Measurements from ENCODE around the gene PIMREG. TPM values are rescaled to one million over a fixed set of nuclear protein-coding genes. Genes with fewer than 3 reads are reported as not detected.
A peak's percentile ranks its signal among the peaks of the same experiment; 100 is the strongest.

Gene PIMREG
- 87.2 and 94.7 TPM in 2 replicates for total RNA-seq (2014; rRNA removed; shearing (Covaris generic))

GRCh38 chr17:6443692-6444570, at the start of gene PIMREG:
Gene PIMREG, plus strand, starts transcription at chr17:6444455. Its CDS starts 656 bp downstream, at chr17:6445111.
- H3K27ac ChIP-seq: peak within 1 kb of the TSS; percentile 91
- peaks cover 2% of the 10 kb centered on the region; the same call in 1 of the 2 replicates for H3K4me1 ChIP-seq
- H3K9me3 ChIP-seq (replicated peaks): no peaks in the 10 kb centered on the region
- H3K27me3 ChIP-seq: no peaks in the 10 kb centered on the region
- peaks cover 19% of the 10 kb centered on the region for H3K36me3 ChIP-seq
- peak; percentile 95 to 96 for DNase-seq
- peak within 1 kb of the TSS; percentile 86 for H3K4me3 ChIP-seq

- H3K9me3 ChIP-seq (replicated peaks): no peaks in the 10 kb centered on the region
- no peaks in the 10 kb centered on the region for H3K4me1 ChIP-seq
- no peak for DNase-seq
- H3K27ac ChIP-seq: no peak overlapping the region
- no peaks in the 10 kb centered on the region for H3K27me3 ChIP-seq
- no peaks in the 10 kb centered on the region for H3K36me3 ChIP-seq
- no peak overlapping the region for H3K4me3 ChIP-seq
These were observed 45.3 kb upstream of the PIMREG start for GRCh38 chr17:6398955-6399354.

GRCh38 chr17:6402258-6402657, 42.0 kb upstream of the PIMREG start:
- Histone ChIP-seq H3K9me3 (replicated peaks) (no peaks in the 10 kb centered on the region), H3K27ac (no peak overlapping the region), H3K4me1 (no peaks in the 10 kb centered on the region), H3K36me3 (no peaks in the 10 kb centered on the region), H3K27me3 (no peaks in the 10 kb centered on the region), H3K4me3 (no peak overlapping the region)
- DNase-seq: no peak

GRCh38 chr17:6408276-6408675, 36.0 kb upstream of the PIMREG start:
- Histone ChIP-seq H3K4me3 (no peak overlapping the region), H3K4me1 (peaks cover 9% of the 10 kb centered on the region), H3K9me3 (replicated peaks) (no peaks in the 10 kb centered on the region), H3K27ac (no peak overlapping the region), H3K27me3 (no peaks in the 10 kb centered on the region), H3K36me3 (no peaks in the 10 kb centered on the region)
- peak; percentile 40 to 76 for DNase-seq

GRCh38 chr17:6408735-6409134, 35.5 kb upstream of the PIMREG start:
- DNase-seq: peak in 1 of 2 experiments; percentile 21
- Histone ChIP-seq H3K27ac (no peak overlapping the region), H3K36me3 (no peaks in the 10 kb centered on the region), H3K27me3 (no peaks in the 10 kb centered on the region), H3K9me3 (replicated peaks) (no peaks in the 10 kb centered on the region), H3K4me3 (no peak overlapping the region), H3K4me1 (peaks cover 9% of the 10 kb centered on the region)

GRCh38 chr17:6413065-6413464, 31.2 kb upstream of the PIMREG start:
- H3K27me3 ChIP-seq: no peaks in the 10 kb centered on the region
- H3K4me3 ChIP-seq: no peak overlapping the region
- H3K27ac ChIP-seq: no peak overlapping the region
- peaks cover 7% of the 10 kb centered on the region for H3K4me1 ChIP-seq
- no peaks in the 10 kb centered on the region for H3K9me3 ChIP-seq (replicated peaks)
- no peaks in the 10 kb centered on the region for H3K36me3 ChIP-seq
- DNase-seq: peak in 1 of 2 experiments; percentile 65

- DNase-seq: no peak
- Histone ChIP-seq H3K27ac (no peak overlapping the region), H3K4me3 (no peak overlapping the region), H3K9me3 (replicated peaks) (no peaks in the 10 kb centered on the region), H3K36me3 (no peaks in the 10 kb centered on the region), H3K27me3 (no peaks in the 10 kb centered on the region), H3K4me1 (no peaks in the 10 kb centered on the region)
These were observed 28.6 kb upstream of the PIMREG start for GRCh38 chr17:6415616-6416015.

GRCh38 chr17:6420173-6420641, 24.0 kb upstream of the PIMREG start:
- DNase-seq: peak; percentile 27 to 36
- Histone ChIP-seq H3K36me3 (no peaks in the 10 kb centered on the region), H3K4me1 (no peaks in the 10 kb centered on the region), H3K9me3 (replicated peaks) (no peaks in the 10 kb centered on the region), H3K27ac (no peak overlapping the region), H3K4me3 (no peak overlapping the region), H3K27me3 (no peaks in the 10 kb centered on the region)

- DNase-seq: peak; percentile 68 to 84
- Histone ChIP-seq H3K4me3 (no peak overlapping the region), H3K4me1 (no peaks in the 10 kb centered on the region), H3K27ac (no peak overlapping the region), H3K27me3 (no peaks in the 10 kb centered on the region), H3K9me3 (replicated peaks) (no peaks in the 10 kb centered on the region), H3K36me3 (no peaks in the 10 kb centered on the region)
These were observed 22.3 kb upstream of the PIMREG start for GRCh38 chr17:6421700-6422604.

GRCh38 chr17:6422654-6423241, 21.5 kb upstream of the PIMREG start:
- no peak overlapping the region for H3K4me3 ChIP-seq
- no peaks in the 10 kb centered on the region for H3K4me1 ChIP-seq
- DNase-seq: no peak
- H3K27ac ChIP-seq: no peak overlapping the region
- H3K9me3 ChIP-seq (replicated peaks): no peaks in the 10 kb centered on the region
- no peaks in the 10 kb centered on the region for H3K27me3 ChIP-seq
- no peaks in the 10 kb centered on the region for H3K36me3 ChIP-seq

GRCh38 chr17:6423931-6424330, 20.3 kb upstream of the PIMREG start:
- Histone ChIP-seq H3K4me3 (no peak overlapping the region), H3K36me3 (no peaks in the 10 kb centered on the region), H3K9me3 (replicated peaks) (no peaks in the 10 kb centered on the region), H3K4me1 (no peaks in the 10 kb centered on the region), H3K27me3 (no peaks in the 10 kb centered on the region), H3K27ac (no peak overlapping the region)
- DNase-seq: no peak

GRCh38 chr17:6425407-6425806, 18.8 kb upstream of the PIMREG start:
- H3K4me1 ChIP-seq: no peaks in the 10 kb centered on the region
- DNase-seq: no peak
- H3K9me3 ChIP-seq (replicated peaks): no peaks in the 10 kb centered on the region

GRCh38 chr17:6426356-6427101, 17.7 kb upstream of the PIMREG start:
- no peak for DNase-seq
- Histone ChIP-seq H3K4me1 (no peaks in the 10 kb centered on the region), H3K27ac (no peak overlapping the region), H3K36me3 (no peaks in the 10 kb centered on the region), H3K27me3 (no peaks in the 10 kb centered on the region), H3K4me3 (no peak overlapping the region), H3K9me3 (replicated peaks) (no peaks in the 10 kb centered on the region)

More at GRCh38 chr17:6425407-6425806, 18.8 kb upstream of the PIMREG start:
- H3K27me3 ChIP-seq: no peaks in the 10 kb centered on the region
- no peak overlapping the region for H3K27ac ChIP-seq
- no peaks in the 10 kb centered on the region for H3K36me3 ChIP-seq
- no peak overlapping the region for H3K4me3 ChIP-seq

GRCh38 chr17:6427279-6427781, 16.9 kb upstream of the PIMREG start:
- no peaks in the 10 kb centered on the region for H3K4me1 ChIP-seq
- no peaks in the 10 kb centered on the region for H3K27me3 ChIP-seq
- H3K36me3 ChIP-seq: no peaks in the 10 kb centered on the region
- no peak overlapping the region for H3K27ac ChIP-seq
- DNase-seq: no peak
- H3K9me3 ChIP-seq (replicated peaks): no peaks in the 10 kb centered on the region
- H3K4me3 ChIP-seq: no peak overlapping the region

Data from SJCRH30 (cell line).